ENCODE data around the gene SCN1A. TPM values are rescaled to one million over a fixed set of nuclear protein-coding genes. Genes with fewer than 3 reads are reported as not detected.
"Not testable (repeated sequence)": the region's sequence is repeated elsewhere in the genome, so short reads cannot be mapped to it uniquely, and the experiment has no call there.

The SCN1A gene
- polyA plus RNA-seq (ENCODE audit: insufficient read depth in 1 of 5, insufficient read length in 5 of 5, low replicate concordance in 1 of 5) = 1 to 10 TPM in 3 of 5 donors, under 1 TPM in 2; 0.24 to 2.3 (median 1.3) TPM
- long read RNA-seq, donor 1 = 0 reads
- long read RNA-seq, donor 2 = 0 reads
- long read RNA-seq, donor 3 = 0 reads
- long read RNA-seq, donor 4 = 0 reads
- long read RNA-seq, donor 5 = 0 reads
- long read RNA-seq, donor 6 = 0 reads
- long read RNA-seq, donor 7 = 0 reads
- long read RNA-seq, donor 8 = 0 reads

DNA sequence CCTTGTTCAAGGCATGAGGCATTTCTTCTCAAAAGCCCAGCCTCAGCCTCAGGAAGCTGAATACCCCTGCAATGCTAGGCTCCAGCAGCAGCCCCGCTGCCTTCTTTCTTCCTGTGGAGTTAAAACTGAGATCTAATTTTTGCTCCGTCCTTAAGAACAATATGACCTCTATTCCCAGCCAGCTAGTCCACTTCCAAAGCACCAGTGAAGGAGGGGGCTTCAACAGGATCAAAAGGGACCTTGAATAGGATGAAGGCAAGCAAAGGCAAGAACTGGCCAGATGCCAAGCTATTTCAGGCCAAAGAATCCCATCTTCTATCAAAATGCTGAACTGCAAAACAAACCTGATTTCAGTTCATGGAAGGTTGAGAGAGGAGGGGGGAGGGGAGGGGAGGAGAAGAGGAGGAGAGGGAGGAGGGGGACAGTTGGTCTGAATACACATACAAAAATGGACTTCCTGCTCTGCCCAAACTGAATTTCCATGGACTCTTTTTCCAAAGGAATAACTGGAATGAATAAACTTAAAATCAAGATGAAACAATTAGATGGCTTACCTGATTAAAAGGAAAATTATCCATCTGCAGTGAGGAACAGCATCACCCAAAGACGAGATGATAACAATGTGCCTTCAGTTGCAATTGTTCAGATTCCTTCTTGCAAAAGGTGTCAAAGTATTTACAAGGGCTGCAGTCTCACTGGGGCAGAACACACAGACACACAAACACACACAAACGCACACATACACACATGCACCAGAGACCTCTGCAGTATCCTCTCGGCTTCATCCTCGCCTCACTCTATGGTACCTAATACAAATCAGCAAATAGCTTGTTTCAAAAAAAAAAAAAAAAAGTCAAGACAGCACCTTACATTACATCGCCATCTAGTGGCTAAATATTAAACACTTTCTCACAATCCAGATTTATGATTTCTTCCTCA is at the start of gene SCN1A:
TSS of gene SCN1A (minus strand) at position 804 of the 939 bp plus-strand sequence. CDS start 54,399 bp downstream, outside the sequence.
- DNase-seq = peak in 1 of 2 donors; percentile 39

DNA sequence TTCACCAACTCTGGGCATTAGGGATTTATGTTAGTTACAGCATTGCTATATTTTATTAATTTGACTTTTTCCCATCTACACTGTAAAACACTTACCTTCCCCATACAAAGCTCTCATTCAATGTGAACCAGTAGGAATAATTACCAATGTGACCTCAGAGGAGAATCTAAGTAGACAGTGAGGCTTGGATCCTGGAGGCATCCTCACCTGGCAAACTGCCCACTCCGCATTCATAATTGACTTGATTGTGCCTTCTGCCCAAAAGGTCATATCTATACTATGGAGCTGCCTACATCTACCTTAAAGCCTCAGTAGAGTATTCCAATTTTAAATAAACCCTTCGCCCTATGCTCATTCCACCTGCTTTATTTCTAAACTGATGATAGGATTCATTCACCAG is 45.4 kb upstream of the SCN1A start:
- DNase-seq = no peak

DNA sequence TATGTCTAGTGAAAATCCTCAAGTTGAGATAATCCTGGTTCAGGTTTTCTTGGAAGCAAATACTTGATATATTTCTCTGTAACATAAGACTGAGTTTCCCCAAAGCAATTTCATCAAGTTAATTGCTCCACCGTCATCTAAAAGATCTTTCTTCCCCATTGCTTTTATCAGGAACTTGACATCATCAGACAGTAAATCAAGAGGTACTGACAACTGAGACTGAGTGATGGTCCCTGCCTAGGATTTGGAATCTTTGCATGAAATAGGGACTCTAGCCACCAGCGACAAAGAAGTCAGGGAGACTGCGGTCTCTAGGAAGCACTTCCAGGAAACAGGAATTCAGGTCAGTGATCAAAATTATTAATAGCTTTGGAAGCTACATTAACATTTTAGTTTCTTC is 43.4 kb upstream of the SCN1A start:
- no peak for DNase-seq

DNA sequence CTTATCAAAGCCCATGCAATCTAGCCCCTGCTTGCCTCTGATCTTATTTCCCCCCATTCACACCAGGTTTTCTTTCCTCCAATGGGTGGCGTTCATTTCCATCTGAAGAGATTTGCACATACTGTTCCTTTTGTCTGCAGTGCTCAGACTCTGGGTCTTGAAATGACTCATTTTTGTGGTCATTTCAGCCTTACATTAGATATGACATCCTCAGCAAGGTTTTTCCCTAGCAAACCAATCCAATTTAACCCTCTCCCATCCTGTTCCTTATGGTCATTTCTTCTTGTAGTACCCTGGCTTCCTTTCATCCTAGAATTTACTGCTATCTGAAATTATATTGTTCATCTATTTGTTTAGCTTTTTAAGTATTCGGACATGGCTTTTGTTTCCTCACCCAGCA is 42.5 kb upstream of the SCN1A start:
- no peak for DNase-seq

DNA sequence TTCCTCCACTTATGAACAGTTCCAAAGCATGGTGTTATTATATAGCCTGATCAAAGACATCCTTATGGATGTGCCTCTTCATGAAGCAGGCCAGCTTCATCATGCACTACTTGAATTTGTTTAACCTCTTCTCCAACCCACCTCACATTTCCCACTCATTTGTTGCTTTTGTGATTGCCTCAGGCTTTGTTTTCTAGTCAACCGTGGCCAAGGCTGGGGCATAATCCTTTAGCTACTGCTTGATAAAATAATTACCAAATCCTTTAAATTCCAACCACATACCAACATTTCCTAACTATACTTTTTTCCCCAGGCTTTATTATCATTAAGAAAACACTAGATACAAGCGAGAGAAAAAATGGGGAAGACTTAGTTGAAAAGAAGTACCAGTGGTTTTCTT is 39.6 kb upstream of the SCN1A start:
- no peak for DNase-seq

DNA sequence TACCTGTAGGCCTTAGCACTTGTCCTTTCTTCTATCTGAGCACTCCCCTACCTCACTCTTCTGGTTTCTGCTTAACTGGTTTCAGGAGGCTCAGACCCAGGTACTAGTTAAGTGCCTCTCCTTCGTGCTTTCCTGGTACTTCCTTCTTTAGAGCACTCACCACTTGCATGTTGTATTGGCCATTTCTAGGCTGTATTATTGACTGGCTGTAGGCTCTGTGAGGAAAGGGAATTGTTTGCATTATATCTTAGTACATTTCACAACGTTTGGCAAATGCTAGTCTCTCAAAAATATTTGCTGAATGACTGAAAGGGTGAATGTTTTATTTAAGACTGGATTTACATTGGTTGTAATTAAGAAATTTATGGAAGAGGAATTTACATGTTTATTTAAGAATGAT is 36.0 kb upstream of the SCN1A start:
- DNase-seq = peak in 1 of 2 donors; percentile 15

DNA sequence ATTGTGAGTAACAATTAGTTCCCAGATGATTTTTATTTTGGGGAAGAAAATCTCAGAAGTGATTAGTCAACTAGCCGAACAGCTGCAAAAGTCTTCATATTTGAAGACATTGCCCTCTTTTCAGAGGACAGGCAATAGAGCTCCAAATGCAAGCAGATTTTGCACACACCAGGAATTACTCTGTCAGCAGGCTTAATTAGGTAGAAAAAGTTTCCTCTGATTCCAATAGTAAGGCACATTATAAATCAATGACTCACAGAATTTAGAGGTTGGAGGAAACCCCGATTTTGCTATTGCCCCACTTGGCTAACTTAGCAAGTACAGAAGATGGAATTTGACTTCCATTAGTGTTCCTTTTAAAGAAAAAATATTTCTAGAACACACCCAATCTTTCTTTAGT is 30.7 kb upstream of the SCN1A start:
- no peak for DNase-seq

DNA sequence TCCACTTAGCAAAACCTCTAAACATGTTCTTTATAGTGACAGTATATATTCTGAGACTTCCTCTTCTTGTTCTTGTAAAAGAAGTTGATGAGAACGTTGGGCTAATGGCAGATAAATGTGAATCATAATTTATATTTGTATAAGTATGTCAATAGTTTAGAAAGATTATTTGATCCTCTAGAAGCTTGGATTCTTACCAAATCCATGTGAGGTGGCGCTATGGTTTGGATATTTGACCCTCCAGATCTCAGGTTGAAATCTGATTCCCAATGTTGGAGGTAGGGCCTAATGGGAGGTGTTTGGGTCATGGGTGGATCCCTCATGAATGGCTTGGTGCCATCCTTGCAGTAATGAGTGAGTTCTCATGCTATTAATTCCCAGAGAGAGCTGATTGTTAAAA is 29.8 kb upstream of the SCN1A start:
- no peak for DNase-seq

DNA sequence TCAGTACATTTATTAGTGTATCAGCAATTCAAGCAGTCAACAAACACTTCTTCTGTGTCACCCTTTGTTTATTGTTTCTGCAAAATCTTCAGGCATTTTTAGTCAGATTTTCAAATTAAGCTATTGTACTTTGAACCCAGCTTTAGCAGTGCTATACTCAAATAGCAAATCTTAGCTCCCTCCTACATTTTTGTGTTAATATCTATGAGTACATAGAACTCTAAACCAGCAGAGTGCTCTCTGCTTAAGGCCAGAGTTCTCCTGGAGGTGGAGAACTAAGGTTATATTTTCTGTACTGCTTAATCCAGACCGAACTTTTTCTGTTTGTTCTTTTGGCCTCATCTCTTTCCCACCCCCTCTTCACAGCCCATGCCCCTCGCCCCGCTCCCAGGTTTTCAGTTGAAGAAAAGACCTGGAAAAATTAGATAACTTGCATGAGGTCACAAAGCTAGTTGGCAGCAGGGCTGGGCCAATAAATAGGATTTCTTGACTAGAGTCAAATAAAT is 29.2 kb upstream of the SCN1A start:
- DNase-seq = no peak

DNA sequence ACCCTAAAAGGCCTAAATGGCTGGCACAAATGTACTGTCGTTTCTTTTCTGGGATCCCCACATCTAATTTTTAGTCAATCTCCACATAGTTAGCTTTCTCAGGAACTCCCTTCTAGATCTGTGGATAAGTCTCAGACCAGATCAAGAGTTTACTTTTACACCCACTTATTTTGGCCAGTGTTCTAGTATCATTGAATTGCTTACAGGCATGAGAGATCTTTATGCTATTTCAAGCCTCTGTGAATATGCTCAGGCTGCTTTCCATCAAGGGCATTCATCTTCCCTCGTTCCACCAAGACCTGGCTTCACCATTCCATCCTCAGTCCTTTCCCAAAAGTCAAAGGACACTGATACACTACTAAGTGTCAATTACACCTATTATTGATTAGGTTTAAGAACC is 27.8 kb upstream of the SCN1A start:
- DNase-seq = no peak

DNA sequence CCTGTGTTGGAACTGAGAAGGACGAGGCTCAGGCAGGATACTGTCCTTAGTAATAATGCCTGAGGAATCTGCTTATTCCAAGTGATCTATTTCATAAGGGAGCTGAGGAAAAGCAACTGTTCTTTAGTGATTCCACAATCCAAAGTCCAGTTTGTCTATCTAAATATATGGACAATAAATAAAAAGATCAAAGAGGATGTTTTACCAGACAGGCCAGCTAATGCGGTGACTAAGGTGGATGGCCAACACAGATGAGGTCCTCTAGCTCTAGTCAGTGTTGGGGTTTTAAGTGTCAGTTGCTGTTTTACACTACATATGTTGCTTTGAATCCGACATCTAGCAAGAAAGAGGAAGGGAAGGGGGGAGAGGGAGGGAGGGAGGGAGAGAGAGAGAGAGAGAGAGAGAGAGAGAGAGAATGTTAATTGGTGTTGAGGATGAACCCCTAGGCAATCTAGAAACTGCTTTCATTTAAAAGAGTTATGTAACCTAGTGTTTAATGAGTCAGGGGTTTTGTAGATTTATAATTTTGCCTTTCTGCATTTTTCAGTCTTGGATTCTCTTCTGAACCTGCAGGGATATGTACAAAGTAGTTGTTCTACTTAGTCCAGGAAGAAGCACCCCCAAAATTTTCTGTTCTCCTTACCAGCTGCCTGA is 27.0 kb upstream of the SCN1A start:
- no peak for DNase-seq

DNA sequence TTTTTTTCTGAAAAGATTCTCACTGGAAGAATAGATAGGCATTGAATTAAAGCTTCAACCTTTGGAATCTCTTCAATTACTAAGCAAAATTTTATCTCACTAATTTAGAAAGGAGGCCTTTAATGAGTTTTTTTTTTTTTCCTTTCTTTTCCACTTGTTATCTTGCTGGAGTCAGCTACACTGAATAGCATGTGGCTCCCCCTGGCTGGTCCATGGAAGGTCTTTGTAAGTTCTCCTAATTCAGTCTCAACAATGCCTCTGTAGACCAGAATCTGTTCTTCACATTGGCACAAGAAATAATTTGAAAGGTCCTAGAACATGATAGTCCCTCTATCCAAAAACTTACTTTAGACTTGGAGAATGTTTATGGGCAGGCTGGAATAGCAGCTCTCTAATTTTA is 24.2 kb upstream of the SCN1A start:
- no peak for DNase-seq

DNA sequence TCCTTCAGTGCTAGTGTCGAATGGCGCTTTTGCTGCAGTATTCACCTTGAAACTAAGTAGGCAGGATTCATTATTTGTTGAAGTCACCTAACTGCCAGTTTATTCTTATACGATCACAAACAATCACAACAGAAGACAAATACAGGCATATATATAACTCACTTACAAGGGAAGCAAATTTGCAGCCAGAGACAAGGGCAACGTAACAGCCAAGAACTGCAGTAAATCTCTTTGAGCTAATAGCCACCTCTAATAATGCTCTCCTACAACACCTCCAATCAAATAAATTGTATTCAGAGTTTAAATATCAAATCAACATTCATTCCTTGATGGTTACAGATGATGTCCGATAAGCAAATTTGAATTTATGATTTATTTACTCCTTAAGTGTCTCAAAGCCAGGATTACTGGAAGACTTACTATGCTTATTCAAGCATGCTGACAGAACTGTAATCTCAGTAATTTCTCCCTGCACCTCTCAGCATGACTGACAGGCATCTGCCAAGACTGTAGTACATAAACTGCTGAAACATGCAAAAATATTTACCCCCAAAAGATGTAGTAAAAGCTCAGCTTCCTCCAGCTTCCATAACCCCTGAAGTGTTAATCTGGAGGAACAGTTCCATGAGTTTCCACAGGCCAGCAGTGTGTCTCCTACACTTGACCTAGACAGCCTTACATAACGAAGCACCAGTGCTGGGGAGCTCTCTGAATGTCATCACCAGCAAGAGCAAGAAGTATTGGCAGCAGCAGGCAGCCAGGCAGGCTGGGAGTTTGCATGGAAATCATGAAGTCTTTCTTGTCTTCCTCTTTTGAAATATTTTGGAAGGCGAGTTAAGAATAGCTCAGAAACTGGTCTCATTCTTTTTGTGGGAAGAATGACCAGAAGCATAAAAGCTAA is 20.9 kb upstream of the SCN1A start:
- DNase-seq = no peak

DNA sequence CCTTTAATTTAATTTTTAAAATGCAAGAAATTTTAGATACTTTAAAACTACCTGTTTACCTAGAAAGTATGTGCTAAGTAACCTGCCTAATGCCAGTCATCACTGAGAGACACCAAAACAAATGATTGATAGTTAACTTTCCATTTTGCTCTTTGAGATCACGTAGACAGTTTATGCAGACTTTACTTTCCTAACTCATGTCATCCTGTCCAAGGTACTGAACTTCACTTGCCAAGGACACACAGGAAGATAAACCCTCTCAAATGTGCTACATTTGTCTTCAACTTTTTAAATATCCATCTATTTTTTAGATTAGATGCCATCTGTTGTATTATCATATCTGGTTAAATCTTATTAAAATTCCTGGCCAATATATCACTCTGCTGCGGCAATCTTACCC is 20.1 kb upstream of the SCN1A start:
- DNase-seq = no peak

DNA sequence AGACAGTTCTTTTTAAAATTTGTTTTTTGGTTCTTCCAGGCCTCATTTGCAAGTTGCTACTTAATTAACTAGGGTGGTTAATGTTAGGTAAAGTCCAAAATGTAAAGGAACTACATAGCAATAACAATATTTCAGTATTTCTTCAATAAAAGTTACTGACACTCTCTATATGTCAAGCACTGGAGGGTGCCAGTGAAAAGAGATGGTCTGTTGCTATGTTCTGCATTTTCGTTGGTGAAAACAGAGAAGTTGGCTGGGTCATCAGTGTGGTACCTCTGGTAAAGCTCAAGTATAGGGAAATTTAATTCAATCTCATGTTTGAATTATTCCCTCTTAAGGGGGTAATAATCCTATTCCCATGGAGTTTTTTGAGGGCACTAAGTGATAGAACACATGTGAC is 16.3 kb upstream of the SCN1A start:
- no peak for DNase-seq

DNA sequence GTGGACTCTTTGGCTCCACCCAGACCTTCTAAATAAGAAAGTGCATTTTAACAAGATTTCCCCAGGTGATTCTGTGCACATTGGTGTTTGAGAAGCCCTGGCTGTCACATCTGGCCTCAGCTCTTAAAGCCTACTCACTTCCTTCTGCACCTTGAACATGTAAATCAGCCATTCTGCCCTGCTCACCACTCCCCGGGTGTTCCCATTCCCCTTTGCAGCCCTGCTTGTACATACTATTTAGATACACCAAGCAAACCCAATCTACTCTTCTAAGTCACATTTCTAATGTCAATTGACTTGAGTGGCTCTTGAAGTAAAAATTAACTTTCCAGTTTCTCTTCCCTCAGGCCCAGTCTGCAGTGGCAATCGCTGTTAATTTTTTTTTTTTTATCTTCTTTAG is 13.1 kb upstream of the SCN1A start:
- DNase-seq = no peak

DNA sequence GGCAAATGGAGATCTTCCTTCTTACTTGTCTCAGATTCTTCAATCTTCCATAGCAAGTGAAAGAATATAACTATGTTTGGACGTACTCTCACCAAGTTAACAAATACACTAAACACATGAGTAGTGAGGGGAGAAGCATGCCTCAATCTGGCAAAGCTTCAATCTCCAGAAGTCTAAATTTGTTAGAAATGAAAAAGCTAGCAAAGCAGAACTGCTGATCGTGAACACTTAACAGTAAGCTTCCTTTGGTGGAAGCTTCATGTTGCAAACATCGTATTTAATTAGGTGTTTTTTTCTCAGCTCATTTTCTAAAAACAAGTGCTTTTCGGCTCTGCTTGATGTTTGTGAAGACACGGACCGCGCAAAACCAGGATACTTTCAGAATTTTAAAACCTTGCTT is 12.7 kb upstream of the SCN1A start:
- DNase-seq = no peak

DNA sequence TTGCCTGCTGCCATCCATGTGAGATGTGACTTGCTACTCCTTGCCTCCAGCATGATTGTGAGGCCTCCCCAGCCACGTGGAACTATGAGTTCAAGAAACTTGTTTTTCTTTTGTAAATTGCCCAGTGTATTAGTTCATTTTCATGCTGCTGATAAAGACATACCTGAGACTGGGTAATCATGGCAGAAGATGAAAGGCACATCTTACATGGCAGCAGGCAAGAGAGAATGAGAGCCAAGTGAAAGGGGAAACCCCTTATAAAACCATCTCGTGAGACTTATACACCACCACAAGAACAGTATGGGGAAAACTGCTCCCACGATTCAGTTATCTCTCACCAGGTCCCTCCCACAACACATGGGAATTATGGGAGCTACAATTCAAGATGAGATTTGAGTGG is 11.7 kb upstream of the SCN1A start:
- DNase-seq = not testable (repeated sequence)

DNA sequence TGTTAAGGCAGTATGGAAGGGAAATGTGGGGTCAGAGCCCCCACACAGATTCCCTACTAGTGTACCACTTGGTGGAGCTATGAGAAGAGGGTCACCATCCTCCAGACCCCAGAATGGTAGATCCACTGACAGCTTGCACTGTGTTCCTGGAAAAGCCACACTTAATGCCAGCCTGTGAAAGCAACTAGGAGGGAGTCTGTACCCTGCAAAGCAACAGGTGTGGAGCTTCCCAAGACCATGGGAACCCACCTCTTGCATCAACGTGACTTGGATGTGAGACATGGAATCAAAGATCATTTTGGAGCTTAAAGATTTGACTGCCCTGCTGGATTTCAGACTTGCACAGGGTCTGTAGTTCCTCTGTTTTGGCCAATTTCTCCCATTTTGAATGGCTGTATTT is 10.8 kb upstream of the SCN1A start:
- no peak for DNase-seq

DNA sequence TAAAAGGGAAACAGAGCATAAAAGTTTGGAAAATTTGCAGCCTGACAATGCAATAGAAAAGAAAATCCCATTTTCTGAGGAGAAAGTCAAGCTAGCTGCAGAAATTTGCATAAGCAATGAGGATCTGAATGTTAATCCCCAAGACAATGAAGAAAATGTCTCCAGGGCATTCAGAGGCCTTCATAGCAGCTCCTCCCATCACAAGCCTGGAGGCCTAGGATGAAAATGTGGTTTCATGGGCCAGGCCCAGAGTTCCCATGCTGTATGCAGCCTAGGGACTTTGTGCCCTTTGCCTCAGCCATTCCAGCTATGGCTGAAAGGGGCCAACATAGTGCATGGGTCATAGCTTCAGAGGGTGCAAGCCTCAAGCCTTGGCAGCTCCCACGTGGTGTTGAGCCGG is 10.3 kb upstream of the SCN1A start:
- no peak for DNase-seq

DNA sequence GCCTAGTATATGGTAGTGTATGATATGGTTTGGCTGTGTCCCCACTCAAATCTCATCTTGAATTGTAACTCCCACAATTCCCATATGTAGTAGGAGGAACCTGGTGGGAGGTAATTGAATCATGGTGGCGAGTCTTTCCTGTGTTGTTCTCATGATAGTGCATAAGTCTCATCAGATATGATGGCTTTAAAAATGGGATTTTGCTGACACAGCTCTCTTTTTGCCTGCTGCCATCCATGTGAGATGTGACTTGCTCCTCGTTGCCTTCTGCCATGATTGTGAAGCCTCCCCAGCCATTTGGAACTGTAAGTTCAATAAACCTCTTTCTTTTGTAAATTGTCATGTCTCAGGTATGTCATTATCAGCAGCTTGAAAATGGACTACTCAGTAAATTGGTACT is 9.5 kb upstream of the SCN1A start:
- no peak for DNase-seq

DNA sequence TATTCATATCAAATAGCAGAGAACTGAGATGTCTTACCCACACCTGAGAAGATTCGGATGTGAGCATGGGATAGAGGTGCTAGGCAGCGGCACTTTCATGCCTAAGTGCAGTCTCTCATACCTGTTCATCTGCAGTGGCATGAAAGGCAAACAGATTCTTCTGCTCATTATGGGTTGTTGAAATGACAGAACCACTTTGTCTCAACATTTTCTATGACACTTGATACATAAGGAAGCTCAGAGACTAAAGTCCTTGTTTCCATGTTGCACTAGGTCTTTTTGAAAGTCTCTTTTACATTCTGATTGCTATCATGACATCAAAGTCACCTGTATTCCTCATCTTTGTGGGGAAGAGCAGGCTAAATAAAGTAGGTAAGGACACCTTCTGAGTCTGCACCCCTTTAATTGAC is 8.0 kb upstream of the SCN1A start:
- no peak for DNase-seq

Measured in right lung (tissue), 10 donors.